Common myeloid progenitor, CD34-positive (primary cell): ENCODE measurements around the gene FHAD1.

Source experiments
- CTCF ChIA-PET: fragments of 350-600 bp; sonication (Branson Sonifier 250); formaldehyde crosslinking; loops from one replicate; lab custom pipeline; 2021; ENCODE audit warnings: antibody characterized with exemption; lab: Charles Lee
- POLR2A ChIA-PET: fragments of 350-600 bp; sonication (Branson Sonifier 250); formaldehyde crosslinking; loops from one replicate; lab custom pipeline; 2021; ENCODE audit warnings: antibody characterized with exemption; lab: Charles Lee
- DNase-seq, 3 donors: peaks; one replicate each; pipeline versions ENCODE4 v3.0.0 to v3.0.0-alpha.2; 2013
- H3K27ac ChIP-seq, 2 experiments: 1 replicate in 1 of 2; 2 replicates in 1 of 2; pipeline ENCODE4 v1.7.0; 2013; ENCODE audit warnings: inconsistent platforms in 2 of 2, low read length in 2 of 2, mild to moderate bottlenecking in 2 of 2, low read depth in 1 of 2, moderate library complexity in 1 of 2; ENCODE audit not compliant: severe bottlenecking in 2 of 2, insufficient read depth in 1 of 2, poor library complexity in 1 of 2
- H3K27me3 ChIP-seq, 5 experiments: replicated peaks in 2 of 5; 1 replicate in 3 of 5; 2 replicates in 2 of 5; pipeline versions ENCODE4 v1.6.1 to v1.7.0; 2013; ENCODE audit warnings: low read length in 4 of 5, mild to moderate bottlenecking in 2 of 5, moderate library complexity in 2 of 5, inconsistent platforms in 1 of 5; ENCODE audit not compliant: insufficient read depth in 5 of 5, control insufficient read depth in 4 of 5
- H3K36me3 ChIP-seq, 4 experiments: 1 replicate in 2 of 4; 2 replicates in 2 of 4; pipeline versions ENCODE4 v1.6.1 to v1.7.0; 2013; ENCODE audit warnings: low read length in 3 of 4, control low read depth in 1 of 4, mild to moderate bottlenecking in 1 of 4; ENCODE audit not compliant: control insufficient read depth in 4 of 4, insufficient read depth in 4 of 4
- H3K4me1 ChIP-seq, 4 experiments: 1 replicate in 3 of 4; 2 replicates in 1 of 4; pipeline versions ENCODE4 v1.6.1 to v1.7.1; 2013; ENCODE audit warnings: low read length in 3 of 4, mild to moderate bottlenecking in 3 of 4, control low read depth in 1 of 4, inconsistent platforms in 1 of 4, moderate library complexity in 1 of 4; ENCODE audit not compliant: control insufficient read depth in 4 of 4, insufficient read depth in 4 of 4; ENCODE audit errors: control extremely low read depth in 1 of 4
- H3K4me3 ChIP-seq, 7 experiments: 1 replicate in 4 of 7; 2 replicates in 3 of 7; pipeline versions ENCODE4 v1.5.1 to v1.7.0; 2013; ENCODE audit warnings: mild to moderate bottlenecking in 7 of 7, low read length in 6 of 7, moderate library complexity in 6 of 7, inconsistent platforms in 2 of 7, low read depth in 2 of 7, control low read depth in 1 of 7; ENCODE audit not compliant: insufficient read depth in 4 of 7, control insufficient read depth in 1 of 7; ENCODE audit errors: extremely low read depth in 1 of 7
- H3K9me3 ChIP-seq, 5 experiments: 1 replicate in 4 of 5; 2 replicates in 1 of 5; pipeline versions ENCODE4 v1.6.1 to v1.7.1; 2013; ENCODE audit warnings: low read length in 4 of 5, mild to moderate bottlenecking in 2 of 5, inconsistent platforms in 1 of 5, low read depth in 1 of 5, moderate library complexity in 1 of 5; ENCODE audit not compliant: control insufficient read depth in 4 of 5, insufficient read depth in 2 of 5; ENCODE audit errors: control extremely low read depth in 1 of 5
- WGBS: methylation state at CpG from one replicate; pipeline ENCODE4 v1.1.5; 2013; ENCODE audit not compliant: insufficient coverage; 5-methylcytosine and 5-hydroxymethylcytosine counted together

Gene FHAD1

GRCh38 chr1:15322648-15323350 is 75.8 kb downstream of the FHAD1 start:
- H3K27me3 ChIP-seq = no peaks in the 10 kb centered on the region
- ChIA-PET CTCF (interaction anchor here (0.8 to 6.3 kb wide), 23 partner anchors 10 to 189 kb away, joined by 3 to 92 read pairs (median 6); no protein-coding TSS in a partner anchor), POLR2A (interaction anchor here (1.0 kb wide), 1 partner anchor 109 kb away, joined by 4 read pairs; no protein-coding TSS in a partner anchor)

DNA sequence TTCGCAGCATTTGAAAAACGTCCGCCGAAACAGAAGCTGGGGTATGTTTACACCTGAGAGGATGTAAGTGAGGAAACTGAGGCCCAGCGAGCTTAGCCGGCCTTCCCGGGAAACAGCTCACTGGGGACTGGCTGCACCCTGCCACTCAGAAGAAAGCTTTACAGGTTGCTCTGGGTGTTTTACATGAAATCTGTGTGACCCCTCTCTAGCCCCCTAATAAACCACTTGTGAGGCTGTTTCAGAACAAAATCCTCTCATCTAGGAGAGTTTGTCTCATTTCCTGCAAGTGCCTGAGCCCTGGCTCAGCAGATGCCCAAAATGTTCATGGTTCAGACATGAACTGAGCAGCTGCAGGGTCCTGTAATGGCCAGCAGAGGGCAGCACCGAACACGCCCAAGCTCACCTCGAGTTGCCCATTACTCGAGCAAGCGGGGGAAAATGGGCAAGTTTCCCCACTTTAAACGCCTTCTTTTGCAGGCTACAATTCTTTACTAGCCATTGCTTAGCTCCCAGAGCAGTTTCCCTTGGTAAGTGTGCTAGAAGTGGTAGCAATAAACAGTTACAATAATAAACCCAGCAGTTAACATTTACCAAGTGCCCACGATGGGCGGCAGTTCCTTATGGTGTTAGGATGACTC is 76.4 kb downstream of the FHAD1 start:
- Histone ChIP-seq H3K4me3 (no peak overlapping the region), H3K4me1 (peaks cover 0 to 19% (median 17%) of the 10 kb centered on the region in 4 experiments), H3K27me3 (no peaks in the 10 kb centered on the region), H3K27ac (no peak overlapping the region), H3K36me3 (no peaks in the 10 kb centered on the region), H3K9me3 (peaks cover 0 to 11% (median 3%) of the 10 kb centered on the region in 5 experiments)
- WGBS = 49% methylated on average over 12 of the region's 15 CpGs
- ChIA-PET POLR2A (interaction anchor here (1.0 kb wide), 1 partner anchor 108 kb away, joined by 4 read pairs; no protein-coding TSS in a partner anchor), CTCF (interaction anchor here (0.6 to 6.3 kb wide), 27 partner anchors 9 to 188 kb away, joined by 3 to 92 read pairs (median 5); partner anchors contain the start of gene CTRC)
- peak; percentile 80 to 88 (median 84) for DNase-seq

More at GRCh38 chr1:15322648-15323350, 75.8 kb downstream of the FHAD1 start:
- DNase-seq = peak in 1 of 3 donors; percentile 32
- Histone ChIP-seq H3K36me3 (no peaks in the 10 kb centered on the region), H3K4me3 (no peak overlapping the region), H3K27ac (no peak overlapping the region), H3K4me1 (peaks cover 0 to 15% (median 12%) of the 10 kb centered on the region in 4 experiments), H3K9me3 (peaks cover 0 to 11% (median 3%) of the 10 kb centered on the region in 5 experiments)
- 100% methylated on average over 6 of the region's 14 CpGs for WGBS

- Histone ChIP-seq H3K27ac (no peak overlapping the region), H3K4me3 (no peak overlapping the region), H3K36me3 (no peaks in the 10 kb centered on the region), H3K27me3 (no peaks in the 10 kb centered on the region), H3K4me1 (peaks cover 0 to 26% (median 25%) of the 10 kb centered on the region in 4 experiments), H3K9me3 (peaks cover 0 to 11% (median 3%) of the 10 kb centered on the region in 5 experiments)
- ChIA-PET CTCF (interaction anchor here (0.6 to 6.3 kb wide), 25 partner anchors 8 to 188 kb away, joined by 3 to 92 read pairs (median 5); partner anchors contain the start of gene CTRC), POLR2A (interaction anchor here (1.0 kb wide), 1 partner anchor 107 kb away, joined by 4 read pairs; no protein-coding TSS in a partner anchor)
- WGBS = 93% methylated on average over 22 of the region's 24 CpGs
- no peak for DNase-seq
These were observed 77.2 kb downstream of the FHAD1 start for GRCh38 chr1:15323989-15324868.

DNA sequence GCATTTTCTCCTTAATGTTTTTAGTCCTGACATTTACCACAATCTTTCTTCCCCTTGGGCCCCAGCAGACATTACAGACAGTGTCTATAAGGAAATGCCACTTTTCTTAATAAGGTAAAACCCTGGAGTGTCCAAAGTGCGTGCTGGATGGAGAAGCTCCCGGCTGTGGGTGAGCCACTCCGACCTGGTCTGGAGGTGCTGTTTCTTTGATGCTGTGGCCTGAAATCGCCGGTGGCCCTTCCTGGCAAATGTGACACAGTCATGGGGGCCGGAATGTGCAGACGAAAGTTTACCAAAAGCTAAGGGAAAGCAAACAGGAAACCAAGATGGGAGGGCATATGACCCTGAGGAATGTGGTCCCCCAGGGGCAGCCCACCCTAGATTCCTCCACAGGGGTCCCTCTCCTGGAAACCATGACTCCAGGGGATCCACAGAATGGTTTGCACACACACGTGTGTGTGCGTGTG is 77.9 kb downstream of the FHAD1 start:
- H3K4me3 ChIP-seq = no peak overlapping the region

DNA sequence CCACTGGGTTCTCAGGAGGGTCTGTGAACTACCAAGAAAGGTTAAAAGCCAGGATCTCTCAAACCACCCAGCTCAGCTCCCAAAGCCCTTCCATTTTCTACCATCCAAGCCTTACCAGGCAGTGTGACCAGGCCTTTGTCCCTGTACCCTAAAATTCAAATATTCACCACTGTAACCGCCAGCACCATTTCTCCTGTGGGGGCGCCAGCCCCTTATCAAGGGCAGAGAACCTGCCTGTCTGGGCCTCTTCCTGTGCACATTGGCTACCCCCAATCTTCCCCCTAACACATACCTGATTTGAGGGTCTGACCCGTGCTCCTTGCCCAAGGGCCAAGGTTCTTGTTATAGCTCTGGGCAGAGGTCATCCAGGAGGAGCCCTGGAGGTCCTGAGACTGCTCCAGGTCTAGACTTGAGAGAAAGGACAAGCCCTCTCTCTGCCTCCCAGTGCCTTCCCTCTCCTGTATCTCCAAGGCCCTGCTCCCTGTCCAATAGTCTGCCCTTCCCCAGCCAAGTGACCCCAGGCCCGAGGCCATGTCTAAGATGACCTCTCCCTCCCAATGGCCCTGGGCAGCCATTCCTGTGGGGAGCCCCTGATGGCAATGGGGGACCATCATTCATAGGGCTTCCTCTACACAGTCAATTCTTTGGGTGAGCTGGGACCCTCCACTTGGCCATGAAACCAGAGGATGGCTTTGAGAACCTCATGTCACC is 78.5 kb downstream of the FHAD1 start:
- DNase-seq = peak in 2 of 3 donors; percentile 39 to 45
- 97% methylated on average over 3 of the region's 4 CpGs for whole genome bisulfite sequencing
- Histone ChIP-seq H3K4me3 (no peak overlapping the region), H3K9me3 (peaks cover 0 to 4% (median 0%) of the 10 kb centered on the region in 5 experiments), H3K36me3 (no peaks in the 10 kb centered on the region), H3K4me1 (peaks cover 2 to 34% (median 32%) of the 10 kb centered on the region in 4 experiments), H3K27ac (no peak overlapping the region), H3K27me3 (no peaks in the 10 kb centered on the region)
- ChIA-PET CTCF (interaction anchor here (0.7 to 6.3 kb wide), 8 partner anchors 7 to 176 kb away, joined by 3 to 92 read pairs (median 14); no protein-coding TSS in a partner anchor), POLR2A (no interaction called here)

More for the DNA sequence above, 77.9 kb downstream of the FHAD1 start:
- Histone ChIP-seq H3K9me3 (peaks cover 0 to 10% (median 0%) of the 10 kb centered on the region in 5 experiments), H3K4me1 (peaks cover 1 to 32% (median 31%) of the 10 kb centered on the region in 4 experiments), H3K27ac (no peak overlapping the region), H3K36me3 (no peaks in the 10 kb centered on the region), H3K27me3 (no peaks in the 10 kb centered on the region)
- WGBS = 78% methylated on average over 7 of the region's 9 CpGs
- DNase-seq = no peak
- ChIA-PET POLR2A (no interaction called here), CTCF (interaction anchor here (1.0 to 6.3 kb wide), 13 partner anchors 8 to 118 kb away, joined by 3 to 92 read pairs (median 11); no protein-coding TSS in a partner anchor)
